Measurements from ENCODE around the gene AKAP11. TPM values are rescaled to one million over a fixed set of nuclear protein-coding genes. Genes with fewer than 3 reads are reported as not detected.

Gene AKAP11
- total RNA-seq, 1 experiment from 2014 or later, result 24.1 TPM

GRCh38 chr13:42271337-42272114 lies 426 bp upstream of the AKAP11 start:
- CTCF ChIA-PET, result interaction anchor here (0.6 kb wide), 1 partner anchor 336 kb away, joined by 3 read pairs; no protein-coding TSS in a partner anchor
- Histone ChIP-seq H3K27me3 (replicated peaks; ENCODE audit: insufficient read depth, low read depth, low read length, poor library complexity) (no peaks in the 10 kb centered on the region), H3K4me1 (ENCODE audit: insufficient read depth, low read length, poor library complexity, severe bottlenecking) (peaks cover 12% of the 10 kb centered on the region), H3K36me3 (ENCODE audit: insufficient read depth, low read length, poor library complexity, severe bottlenecking) (no peaks in the 10 kb centered on the region), H3K27ac (ENCODE audit: low read depth, low read length, poor library complexity, severe bottlenecking) (peak overlapping the region; percentile 76), H3K4me3 (ENCODE audit: low read depth, low read length, poor library complexity, severe bottlenecking) (peak overlapping the region; percentile 80), H3K9me3 (ENCODE audit: low read depth, low read length, poor library complexity, severe bottlenecking) (peaks cover 11% of the 10 kb centered on the region)
- no TSS peak for BruUV-seq (replicated peaks)
- TF ChIP-seq, protein P1, sequence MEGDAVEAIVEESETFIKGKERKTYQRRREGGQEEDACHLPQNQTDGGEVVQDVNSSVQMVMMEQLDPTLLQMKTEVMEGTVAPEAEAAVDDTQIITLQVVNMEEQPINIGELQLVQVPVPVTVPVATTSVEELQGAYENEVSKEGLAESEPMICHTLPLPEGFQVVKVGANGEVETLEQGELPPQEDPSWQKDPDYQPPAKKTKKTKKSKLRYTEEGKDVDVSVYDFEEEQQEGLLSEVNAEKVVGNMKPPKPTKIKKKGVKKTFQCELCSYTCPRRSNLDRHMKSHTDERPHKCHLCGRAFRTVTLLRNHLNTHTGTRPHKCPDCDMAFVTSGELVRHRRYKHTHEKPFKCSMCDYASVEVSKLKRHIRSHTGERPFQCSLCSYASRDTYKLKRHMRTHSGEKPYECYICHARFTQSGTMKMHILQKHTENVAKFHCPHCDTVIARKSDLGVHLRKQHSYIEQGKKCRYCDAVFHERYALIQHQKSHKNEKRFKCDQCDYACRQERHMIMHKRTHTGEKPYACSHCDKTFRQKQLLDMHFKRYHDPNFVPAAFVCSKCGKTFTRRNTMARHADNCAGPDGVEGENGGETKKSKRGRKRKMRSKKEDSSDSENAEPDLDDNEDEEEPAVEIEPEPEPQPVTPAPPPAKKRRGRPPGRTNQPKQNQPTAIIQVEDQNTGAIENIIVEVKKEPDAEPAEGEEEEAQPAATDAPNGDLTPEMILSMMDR (conservative IDR thresholded peaks at IDR 0.05; ENCODE audit: low read depth, low read length), result no peak
- TF ChIP-seq EZH2 (IDR thresholded peaks at IDR 0.05; ENCODE audit: borderline replicate concordance, low read depth, low read length, poor library complexity, severe bottlenecking), result no peak
- intact Hi-C loops (cut with micrococcal nuclease; ENCODE audit: unreplicated experiment), result no loop called here
- POLR2A ChIA-PET (ENCODE audit: low non-redundant PET), result interaction anchor here (0.7 kb wide), 1 partner anchor 451 kb away, joined by 4 read pairs; no protein-coding TSS in a partner anchor
- peak; percentile 98 for DNase-seq (ENCODE audit: low spot score)

DNA sequence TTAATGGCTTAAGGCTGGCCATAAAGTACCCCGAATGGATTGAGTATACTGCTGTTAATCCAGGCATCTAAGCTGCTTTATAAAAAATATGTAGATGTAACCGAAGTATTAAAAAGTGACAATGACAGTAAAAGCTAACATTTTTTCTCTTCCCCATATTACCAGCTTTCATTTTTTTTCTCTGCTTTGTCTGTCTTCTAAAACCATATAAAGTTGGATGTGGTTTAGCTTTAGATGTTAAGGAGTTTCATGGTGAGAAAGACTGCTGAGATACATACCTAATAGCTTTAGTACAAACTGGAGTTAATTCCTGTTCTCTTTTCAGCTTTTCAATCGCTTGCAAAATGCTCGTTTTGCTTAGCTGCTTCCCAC lies 838 bp downstream of the AKAP11 start:
- ChIA-PET POLR2A (ENCODE audit: low non-redundant PET) (no interaction called here), CTCF (no interaction called here)
- Histone ChIP-seq H3K4me1 (ENCODE audit: insufficient read depth, low read length, poor library complexity, severe bottlenecking) (peaks cover 11% of the 10 kb centered on the region), H3K4me3 (ENCODE audit: low read depth, low read length, poor library complexity, severe bottlenecking) (peak overlapping the region; percentile 80), H3K27me3 (replicated peaks; ENCODE audit: insufficient read depth, low read depth, low read length, poor library complexity) (no peaks in the 10 kb centered on the region), H3K9me3 (ENCODE audit: low read depth, low read length, poor library complexity, severe bottlenecking) (peaks cover 11% of the 10 kb centered on the region), H3K36me3 (ENCODE audit: insufficient read depth, low read length, poor library complexity, severe bottlenecking) (no peaks in the 10 kb centered on the region), H3K27ac (ENCODE audit: low read depth, low read length, poor library complexity, severe bottlenecking) (peak overlapping the region; percentile 73)
- DNase-seq (ENCODE audit: low spot score), result no peak
- BruUV-seq (replicated peaks), result no TSS peak
- intact Hi-C loops (cut with micrococcal nuclease; ENCODE audit: unreplicated experiment), result no loop called here
- TF ChIP-seq, protein P1 (conservative IDR thresholded peaks at IDR 0.05; ENCODE audit: low read depth, low read length), result no peak
- TF ChIP-seq EZH2 (IDR thresholded peaks at IDR 0.05; ENCODE audit: borderline replicate concordance, low read depth, low read length, poor library complexity, severe bottlenecking), result no peak

- H3K36me3 ChIP-seq (ENCODE audit: insufficient read depth, low read length, poor library complexity, severe bottlenecking), result no peaks in the 10 kb centered on the region
- no TSS peak for BruUV-seq (replicated peaks)
- H3K9me3 ChIP-seq (ENCODE audit: low read depth, low read length, poor library complexity, severe bottlenecking), result peaks cover 11% of the 10 kb centered on the region
- ChIA-PET CTCF (no interaction called here), POLR2A (ENCODE audit: low non-redundant PET) (no interaction called here)
- no peak for TF ChIP-seq EZH2 (IDR thresholded peaks at IDR 0.05; ENCODE audit: borderline replicate concordance, low read depth, low read length, poor library complexity, severe bottlenecking)
- TF ChIP-seq, protein P1 (conservative IDR thresholded peaks at IDR 0.05; ENCODE audit: low read depth, low read length), result no peak
- intact Hi-C loops (cut with micrococcal nuclease; ENCODE audit: unreplicated experiment), result no loop called here
- H3K27ac ChIP-seq (ENCODE audit: low read depth, low read length, poor library complexity, severe bottlenecking), result no peak overlapping the region
- H3K27me3 ChIP-seq (replicated peaks; ENCODE audit: insufficient read depth, low read depth, low read length, poor library complexity), result no peaks in the 10 kb centered on the region
- H3K4me3 ChIP-seq (ENCODE audit: low read depth, low read length, poor library complexity, severe bottlenecking), result no peak overlapping the region
- DNase-seq (ENCODE audit: low spot score), result no peak
- H3K4me1 ChIP-seq (ENCODE audit: insufficient read depth, low read length, poor library complexity, severe bottlenecking), result peaks cover 11% of the 10 kb centered on the region
Observed at GRCh38 chr13:42274386-42275097, 2.6 kb downstream of the AKAP11 start.
